Measurements from ENCODE around the gene POU6F1.

Gene POU6F1

GRCh38 chr12:51190820-51191219 is 27.0 kb downstream of the POU6F1 start:
- TF ChIP-seq CTCF (IDR thresholded peaks at IDR 0.05; ENCODE audit: control insufficient read depth, extremely low read depth, insufficient read depth) = no peak
- no peak for DNase-seq (ENCODE audit: low read depth)
- H3K4me3 ChIP-seq (ENCODE audit: low read depth, low read length) = no peak overlapping the region

- no peak for DNase-seq (ENCODE audit: low read depth)
- no peak overlapping the region for H3K4me3 ChIP-seq (ENCODE audit: low read depth, low read length)
- no peak for TF ChIP-seq CTCF (IDR thresholded peaks at IDR 0.05; ENCODE audit: control insufficient read depth, extremely low read depth, insufficient read depth)
Measured at GRCh38 chr12:51189790-51190355, 28.0 kb downstream of the POU6F1 start.

GRCh38 chr12:51188359-51189051 is 29.4 kb downstream of the POU6F1 start:
- H3K4me3 ChIP-seq (ENCODE audit: low read depth, low read length) = no peak overlapping the region
- no peak for TF ChIP-seq CTCF (IDR thresholded peaks at IDR 0.05; ENCODE audit: control insufficient read depth, extremely low read depth, insufficient read depth)
- no peak for DNase-seq (ENCODE audit: low read depth)

GRCh38 chr12:51187370-51187987 is 30.4 kb downstream of the POU6F1 start:
- no peak overlapping the region for H3K4me3 ChIP-seq (ENCODE audit: low read depth, low read length)
- no peak for DNase-seq (ENCODE audit: low read depth)
- no peak for TF ChIP-seq CTCF (IDR thresholded peaks at IDR 0.05; ENCODE audit: control insufficient read depth, extremely low read depth, insufficient read depth)

- TF ChIP-seq CTCF (IDR thresholded peaks at IDR 0.05; ENCODE audit: control insufficient read depth, extremely low read depth, insufficient read depth) = no peak
- H3K4me3 ChIP-seq (ENCODE audit: low read depth, low read length) = no peak overlapping the region
- no peak for DNase-seq (ENCODE audit: low read depth)
Measured at GRCh38 chr12:51186465-51187085, 31.3 kb downstream of the POU6F1 start.

- TF ChIP-seq CTCF (IDR thresholded peaks at IDR 0.05; ENCODE audit: control insufficient read depth, extremely low read depth, insufficient read depth) = no peak
- no peak overlapping the region for H3K4me3 ChIP-seq (ENCODE audit: low read depth, low read length)
- DNase-seq (ENCODE audit: low read depth) = no peak
Measured at GRCh38 chr12:51185171-51185717, 32.6 kb downstream of the POU6F1 start.

Data from LNCaP clone FGC (cell line).